A673 (cell line): ENCODE measurements around the gene EFR3B.

ENCODE experiments used
- EZH2 ChIP-seq: fragments of 200-600 bp; sonication (generic); IDR thresholded peaks from 2 replicates; pipeline ENCODE4 v1.6.1; 2017; ENCODE audit warnings: borderline replicate concordance, low read depth, mild to moderate bottlenecking, mixed read lengths, antibody characterized with exemption, low read length; ENCODE audit not compliant: poor library complexity, severe bottlenecking
- TF ChIP-seq, protein P1 (sequence below): fragments of 300-800, 200-600 bp; sonication (generic); conservative IDR thresholded peaks from 2 replicates; pipeline ENCODE4 v1.5.1; 2017; ENCODE audit warnings: low read depth, mild to moderate bottlenecking, antibody characterized with exemption, low read length, moderate library complexity, mixed read lengths

DNA sequence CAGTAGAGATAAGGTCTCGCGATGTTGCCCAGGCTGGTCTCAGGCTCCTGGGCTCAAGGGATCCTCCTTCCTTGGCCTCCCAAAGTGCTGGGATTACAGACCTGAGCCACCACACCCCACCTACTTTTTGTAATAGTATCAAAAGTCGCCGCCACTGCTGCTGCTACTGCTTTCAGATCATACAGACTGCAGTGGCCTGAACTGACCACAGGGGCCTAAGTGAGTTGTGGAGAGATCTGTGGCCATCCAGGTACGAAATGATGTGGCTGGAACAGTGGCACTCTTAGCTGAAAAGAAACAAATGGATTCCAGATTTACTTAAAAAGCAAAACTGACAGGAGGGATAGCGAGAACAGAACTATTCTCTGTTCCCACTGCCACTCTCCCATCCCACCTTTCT is 159.4 kb downstream of the EFR3B start:
- TF ChIP-seq, protein P1, sequence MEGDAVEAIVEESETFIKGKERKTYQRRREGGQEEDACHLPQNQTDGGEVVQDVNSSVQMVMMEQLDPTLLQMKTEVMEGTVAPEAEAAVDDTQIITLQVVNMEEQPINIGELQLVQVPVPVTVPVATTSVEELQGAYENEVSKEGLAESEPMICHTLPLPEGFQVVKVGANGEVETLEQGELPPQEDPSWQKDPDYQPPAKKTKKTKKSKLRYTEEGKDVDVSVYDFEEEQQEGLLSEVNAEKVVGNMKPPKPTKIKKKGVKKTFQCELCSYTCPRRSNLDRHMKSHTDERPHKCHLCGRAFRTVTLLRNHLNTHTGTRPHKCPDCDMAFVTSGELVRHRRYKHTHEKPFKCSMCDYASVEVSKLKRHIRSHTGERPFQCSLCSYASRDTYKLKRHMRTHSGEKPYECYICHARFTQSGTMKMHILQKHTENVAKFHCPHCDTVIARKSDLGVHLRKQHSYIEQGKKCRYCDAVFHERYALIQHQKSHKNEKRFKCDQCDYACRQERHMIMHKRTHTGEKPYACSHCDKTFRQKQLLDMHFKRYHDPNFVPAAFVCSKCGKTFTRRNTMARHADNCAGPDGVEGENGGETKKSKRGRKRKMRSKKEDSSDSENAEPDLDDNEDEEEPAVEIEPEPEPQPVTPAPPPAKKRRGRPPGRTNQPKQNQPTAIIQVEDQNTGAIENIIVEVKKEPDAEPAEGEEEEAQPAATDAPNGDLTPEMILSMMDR: no peak
- no peak for TF ChIP-seq EZH2
